Ectodermal cell (in vitro differentiated cells): Measurements from ENCODE around the gene GEMIN8.

ENCODE experiments used
- H3K27ac ChIP-seq: 2 replicates; pipeline ENCODE4 v1.7.0; 2013; ENCODE audit warnings: mild to moderate bottlenecking, low read depth, low read length; ENCODE audit not compliant: insufficient read depth, poor library complexity, severe bottlenecking
- H3K27me3 ChIP-seq: 2 replicates; pipeline ENCODE4 v1.7.0; 2013; ENCODE audit warnings: mild to moderate bottlenecking, low read length; ENCODE audit not compliant: insufficient read depth, control insufficient read depth, poor library complexity, severe bottlenecking
- H3K36me3 ChIP-seq: one replicate; pipeline ENCODE4 v1.7.0; 2013; ENCODE audit warnings: low read length; ENCODE audit not compliant: control insufficient read depth, insufficient read depth
- H3K4me1 ChIP-seq: one replicate; pipeline ENCODE4 v1.7.0; 2013; ENCODE audit warnings: low read length; ENCODE audit not compliant: control insufficient read depth, insufficient read depth
- H3K4me3 ChIP-seq: 2 replicates; pipeline ENCODE4 v1.7.0; 2013; ENCODE audit warnings: low read depth, low read length, control low read depth; ENCODE audit not compliant: insufficient read depth
- H3K9me3 ChIP-seq: 2 replicates; pipeline ENCODE4 v1.7.0; 2013; ENCODE audit warnings: mild to moderate bottlenecking, low read length, moderate library complexity; ENCODE audit not compliant: control insufficient read depth
- WGBS, 2 experiments: methylation state at CpG; one replicate each; pipeline ENCODE4 v1.1.7; 2013; ENCODE audit warnings: missing lambda C conversion rate in 2 of 2; 5-methylcytosine and 5-hydroxymethylcytosine counted together

GEMIN8 gene

GRCh38 chrX:13994104-13994503 is 35.6 kb downstream of the GEMIN8 start:
- Histone ChIP-seq H3K4me3 (no peak overlapping the region), H3K27ac (no peak overlapping the region), H3K27me3 (no peaks in the 10 kb centered on the region), H3K36me3 (no peaks in the 10 kb centered on the region), H3K4me1 (no peaks in the 10 kb centered on the region), H3K9me3 (no peaks in the 10 kb centered on the region)
- WGBS, 2 experiments = 95 to 97% methylated on average over 7 of the region's 7 CpGs

DNA sequence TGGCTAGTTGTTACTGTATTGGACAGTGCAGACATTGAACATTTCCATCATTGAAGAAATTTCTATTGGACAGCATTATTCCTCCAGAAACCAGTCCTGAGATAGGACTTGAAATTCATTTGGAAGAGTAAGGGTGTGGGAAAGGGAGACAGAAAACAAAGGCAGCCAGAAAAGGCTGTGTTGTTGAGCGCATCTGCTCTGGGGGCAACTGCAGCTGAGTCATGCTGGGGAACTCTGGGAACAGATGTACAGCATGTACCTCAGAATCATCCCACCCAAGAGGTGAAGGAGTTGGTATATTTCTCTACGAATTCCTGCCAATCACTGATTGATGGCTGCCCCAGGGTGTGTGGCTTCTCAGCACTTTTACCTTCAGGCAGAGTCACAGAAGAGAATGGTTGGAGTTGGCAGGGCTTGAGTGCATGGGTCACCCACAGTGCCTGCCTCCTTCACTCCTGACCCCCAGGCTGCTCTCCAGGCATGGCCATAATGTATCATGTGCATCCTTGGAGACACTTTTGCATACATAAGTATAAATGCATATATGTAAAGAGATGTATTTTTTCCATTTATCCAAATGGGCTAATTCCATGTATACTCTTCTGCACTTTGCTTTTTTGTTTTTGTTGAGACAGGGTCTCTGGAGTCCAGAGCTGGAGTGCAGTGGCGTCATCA is 39.4 kb downstream of the GEMIN8 start:
- Histone ChIP-seq H3K9me3 (no peaks in the 10 kb centered on the region), H3K4me3 (no peak overlapping the region), H3K27me3 (no peaks in the 10 kb centered on the region), H3K4me1 (no peaks in the 10 kb centered on the region), H3K36me3 (no peaks in the 10 kb centered on the region), H3K27ac (no peak overlapping the region)
- 75 to 98% methylated on average over 3 of the region's 3 CpGs for WGBS, 2 experiments

DNA sequence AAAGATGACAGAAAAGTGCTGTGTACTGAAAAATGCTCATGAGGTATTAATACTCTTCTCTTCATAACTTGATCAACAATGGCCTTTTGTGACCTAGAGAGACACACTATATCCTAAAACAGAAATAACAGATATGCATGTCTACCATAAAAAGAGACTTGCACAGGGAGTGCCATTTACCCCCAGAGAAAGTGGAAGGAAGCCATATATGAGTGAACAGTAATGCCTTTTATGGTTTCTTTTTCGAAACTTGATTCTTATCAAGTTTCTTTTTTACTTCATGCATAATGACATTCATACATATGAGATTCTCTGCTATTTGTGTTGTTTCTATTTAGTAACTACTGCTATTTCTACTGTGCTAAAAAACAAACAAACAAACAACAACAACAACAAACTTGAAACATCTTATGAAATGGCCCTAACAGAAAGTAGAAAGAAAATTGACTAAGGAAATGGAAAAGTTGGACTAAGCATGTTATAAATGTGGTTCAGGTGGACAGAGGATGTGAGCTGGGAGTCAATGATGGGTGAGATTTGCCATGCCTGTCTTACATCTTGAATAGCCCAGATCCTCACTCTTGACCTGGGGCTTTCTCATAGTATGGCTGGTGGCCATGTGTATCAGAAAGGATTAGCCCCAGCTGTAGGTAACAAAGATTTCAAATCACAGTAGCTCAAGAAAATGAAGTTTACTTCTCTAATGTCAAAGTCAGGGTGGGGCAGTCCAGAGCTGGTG is 43.8 kb downstream of the GEMIN8 start:
- no CpG with 5 or more reads among the region's 1 CpG for WGBS, 2 experiments
- Histone ChIP-seq H3K4me3 (no peak overlapping the region), H3K9me3 (no peaks in the 10 kb centered on the region), H3K27ac (no peak overlapping the region), H3K27me3 (no peaks in the 10 kb centered on the region), H3K4me1 (no peaks in the 10 kb centered on the region), H3K36me3 (no peaks in the 10 kb centered on the region)

GRCh38 chrX:13983734-13984133 is 46.0 kb downstream of the GEMIN8 start:
- Histone ChIP-seq H3K27ac (no peak overlapping the region), H3K4me1 (no peaks in the 10 kb centered on the region), H3K4me3 (no peak overlapping the region), H3K9me3 (no peaks in the 10 kb centered on the region), H3K36me3 (no peaks in the 10 kb centered on the region), H3K27me3 (no peaks in the 10 kb centered on the region)
- 98 to 100% methylated on average over 2 to 3 of the region's 3 CpGs for WGBS, 2 experiments

- Histone ChIP-seq H3K4me3 (no peak overlapping the region), H3K27me3 (no peaks in the 10 kb centered on the region), H3K9me3 (no peaks in the 10 kb centered on the region), H3K27ac (no peak overlapping the region), H3K4me1 (no peaks in the 10 kb centered on the region), H3K36me3 (no peaks in the 10 kb centered on the region)
- WGBS, 2 experiments = 87 to 93% methylated on average over 4 of the region's 4 CpGs
Observed at GRCh38 chrX:13968198-13968597, 61.5 kb downstream of the GEMIN8 start.

GRCh38 chrX:13967636-13968035 is 62.1 kb downstream of the GEMIN8 start:
- Histone ChIP-seq H3K4me1 (no peaks in the 10 kb centered on the region), H3K27ac (no peak overlapping the region), H3K4me3 (no peak overlapping the region), H3K36me3 (no peaks in the 10 kb centered on the region), H3K9me3 (no peaks in the 10 kb centered on the region), H3K27me3 (no peaks in the 10 kb centered on the region)
- 93 to 95% methylated on average over 9 of the region's 9 CpGs for WGBS, 2 experiments

- 88 to 95% methylated on average over 3 to 5 of the region's 5 CpGs for WGBS, 2 experiments
- H3K27me3 ChIP-seq = no peaks in the 10 kb centered on the region
- no peaks in the 10 kb centered on the region for H3K36me3 ChIP-seq
- no peaks in the 10 kb centered on the region for H3K9me3 ChIP-seq
- no peaks in the 10 kb centered on the region for H3K4me1 ChIP-seq
- no peak overlapping the region for H3K27ac ChIP-seq
- H3K4me3 ChIP-seq = no peak overlapping the region
Observed at GRCh38 chrX:13966793-13967125, 62.9 kb downstream of the GEMIN8 start.

DNA sequence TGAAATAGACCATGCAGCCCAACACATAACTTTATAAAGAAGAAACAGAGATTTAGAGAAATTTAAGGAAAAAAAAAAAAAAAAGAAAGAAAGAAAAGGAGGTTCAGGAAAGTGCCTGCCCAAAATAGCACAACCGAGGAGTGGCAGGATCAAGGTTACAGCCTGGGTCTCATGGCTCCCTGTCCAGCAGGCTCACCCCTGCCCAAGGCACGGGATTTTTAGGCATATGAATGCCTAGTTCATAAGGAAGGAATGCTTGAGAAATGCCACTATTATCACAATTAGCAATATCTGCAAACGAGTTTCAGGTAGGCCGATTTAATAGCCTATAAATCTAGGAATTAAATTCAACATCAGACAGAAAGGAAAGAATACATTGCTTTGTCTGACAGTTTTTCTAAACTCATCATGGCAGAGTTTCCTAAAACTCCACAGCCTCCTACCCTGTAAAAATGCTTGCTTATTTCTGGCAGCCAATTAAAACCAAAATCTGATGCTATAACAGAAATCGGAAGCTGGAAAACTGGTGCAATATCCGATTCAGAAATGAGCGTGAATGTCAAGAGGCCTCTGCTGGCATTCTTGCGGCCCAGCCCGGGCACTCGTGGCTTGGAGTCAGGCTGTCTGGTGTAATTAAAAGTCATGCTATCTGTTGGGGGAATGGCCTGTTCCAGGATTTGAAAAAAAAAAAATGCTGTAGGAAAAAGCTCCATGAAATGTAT is 63.5 kb downstream of the GEMIN8 start:
- no peak overlapping the region for H3K27ac ChIP-seq
- WGBS, 2 experiments = 93% methylated on average over 9 to 10 of the region's 10 CpGs
- H3K4me1 ChIP-seq = no peaks in the 10 kb centered on the region
- no peak overlapping the region for H3K4me3 ChIP-seq
- H3K9me3 ChIP-seq = no peaks in the 10 kb centered on the region
- H3K36me3 ChIP-seq = no peaks in the 10 kb centered on the region
- no peaks in the 10 kb centered on the region for H3K27me3 ChIP-seq

DNA sequence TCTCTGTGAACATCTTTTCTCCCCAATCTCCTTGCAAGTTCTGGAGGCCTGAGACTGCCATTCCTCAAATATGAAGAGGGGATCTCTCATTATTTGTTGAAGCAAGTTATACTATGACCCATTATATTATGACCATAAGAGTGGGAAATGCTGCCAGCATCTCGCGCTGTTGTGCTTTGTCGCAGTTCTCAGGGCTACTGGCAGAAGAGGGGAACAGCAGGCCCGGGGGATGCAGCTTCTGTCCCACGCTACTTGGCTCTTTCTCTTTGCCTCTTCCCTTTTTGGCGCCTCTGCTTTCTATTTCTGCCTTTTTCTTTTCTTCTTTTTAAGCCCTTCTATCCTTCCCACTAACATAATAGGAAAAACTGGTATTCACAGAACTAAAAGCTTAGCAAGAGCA is 64.2 kb downstream of the GEMIN8 start:
- Histone ChIP-seq H3K27ac (no peak overlapping the region), H3K4me3 (no peak overlapping the region), H3K36me3 (no peaks in the 10 kb centered on the region), H3K27me3 (no peaks in the 10 kb centered on the region), H3K9me3 (no peaks in the 10 kb centered on the region), H3K4me1 (no peaks in the 10 kb centered on the region)
- 77% methylated on average over 6 of the region's 6 CpGs for WGBS, 2 experiments

GRCh38 chrX:13956998-13957397 is 72.7 kb downstream of the GEMIN8 start:
- H3K27me3 ChIP-seq = no peaks in the 10 kb centered on the region
- no peaks in the 10 kb centered on the region for H3K4me1 ChIP-seq
- WGBS, 2 experiments = 92 to 97% methylated on average over 4 of the region's 4 CpGs
- no peak overlapping the region for H3K4me3 ChIP-seq
- H3K36me3 ChIP-seq = no peaks in the 10 kb centered on the region
- no peak overlapping the region for H3K27ac ChIP-seq
- no peaks in the 10 kb centered on the region for H3K9me3 ChIP-seq
